Panc1 (cell line): ENCODE measurements around the gene ZC3HAV1.

Experiments
- SIN3A ChIP-seq: IDR thresholded peaks from 2 replicates; pipeline ENCODE4 v1.6.1; 2012; ENCODE audit warnings: low read depth, mild to moderate bottlenecking, low read length, moderate library complexity, borderline replicate concordance; ENCODE audit not compliant: insufficient read depth
- TCF7L2 ChIP-seq: IDR thresholded peaks from 2 replicates; pipeline ENCODE4 v1.6.1; 2011; ENCODE audit warnings: mild to moderate bottlenecking, low read depth, low read length, inconsistent platforms
- TF ChIP-seq, protein P1 (sequence below), 2 experiments: IDR thresholded peaks; 2 replicates each; pipeline ENCODE4 v1.6.1; 2011 to 2012; ENCODE audit warnings: low read depth in 2 of 2, control low read depth in 1 of 2, low read length in 1 of 2, mild to moderate bottlenecking in 1 of 2, moderate library complexity in 1 of 2; ENCODE audit not compliant: insufficient read depth in 1 of 2
- TF ChIP-seq, protein P2 (sequence below): fragments of 450-650 bp; IDR thresholded peaks from 2 replicates; pipeline ENCODE4 v1.5.1; 2017; ENCODE audit warnings: mild to moderate bottlenecking

DNA sequence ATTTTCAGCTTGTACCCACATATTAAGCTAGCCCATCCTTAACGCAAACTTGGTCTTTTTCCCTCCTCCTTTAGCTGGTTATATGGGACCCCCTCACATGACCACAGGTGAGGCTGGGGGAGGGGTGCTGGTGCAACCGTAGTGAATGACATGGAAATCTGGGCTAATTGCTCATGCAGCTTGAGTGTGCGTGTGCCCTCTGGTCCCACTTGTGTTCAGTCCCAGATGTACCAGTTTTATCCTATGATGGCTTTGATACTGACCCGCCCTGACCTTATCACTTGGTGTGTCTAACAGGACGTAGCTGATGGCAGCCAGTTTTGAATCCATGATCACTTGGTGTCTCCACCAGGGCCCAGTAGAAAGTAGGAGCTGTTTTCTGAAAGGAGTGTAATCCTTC, 5.1 kb upstream of the ZC3HAV1 start:
- TF ChIP-seq, protein P1, sequence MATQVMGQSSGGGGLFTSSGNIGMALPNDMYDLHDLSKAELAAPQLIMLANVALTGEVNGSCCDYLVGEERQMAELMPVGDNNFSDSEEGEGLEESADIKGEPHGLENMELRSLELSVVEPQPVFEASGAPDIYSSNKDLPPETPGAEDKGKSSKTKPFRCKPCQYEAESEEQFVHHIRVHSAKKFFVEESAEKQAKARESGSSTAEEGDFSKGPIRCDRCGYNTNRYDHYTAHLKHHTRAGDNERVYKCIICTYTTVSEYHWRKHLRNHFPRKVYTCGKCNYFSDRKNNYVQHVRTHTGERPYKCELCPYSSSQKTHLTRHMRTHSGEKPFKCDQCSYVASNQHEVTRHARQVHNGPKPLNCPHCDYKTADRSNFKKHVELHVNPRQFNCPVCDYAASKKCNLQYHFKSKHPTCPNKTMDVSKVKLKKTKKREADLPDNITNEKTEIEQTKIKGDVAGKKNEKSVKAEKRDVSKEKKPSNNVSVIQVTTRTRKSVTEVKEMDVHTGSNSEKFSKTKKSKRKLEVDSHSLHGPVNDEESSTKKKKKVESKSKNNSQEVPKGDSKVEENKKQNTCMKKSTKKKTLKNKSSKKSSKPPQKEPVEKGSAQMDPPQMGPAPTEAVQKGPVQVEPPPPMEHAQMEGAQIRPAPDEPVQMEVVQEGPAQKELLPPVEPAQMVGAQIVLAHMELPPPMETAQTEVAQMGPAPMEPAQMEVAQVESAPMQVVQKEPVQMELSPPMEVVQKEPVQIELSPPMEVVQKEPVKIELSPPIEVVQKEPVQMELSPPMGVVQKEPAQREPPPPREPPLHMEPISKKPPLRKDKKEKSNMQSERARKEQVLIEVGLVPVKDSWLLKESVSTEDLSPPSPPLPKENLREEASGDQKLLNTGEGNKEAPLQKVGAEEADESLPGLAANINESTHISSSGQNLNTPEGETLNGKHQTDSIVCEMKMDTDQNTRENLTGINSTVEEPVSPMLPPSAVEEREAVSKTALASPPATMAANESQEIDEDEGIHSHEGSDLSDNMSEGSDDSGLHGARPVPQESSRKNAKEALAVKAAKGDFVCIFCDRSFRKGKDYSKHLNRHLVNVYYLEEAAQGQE (IDR thresholded peaks at IDR 0.05; ENCODE audit: insufficient read depth in 1 of 2, low read depth in 2 of 2, low read length in 1 of 2): no peak
- TF ChIP-seq, protein P2, sequence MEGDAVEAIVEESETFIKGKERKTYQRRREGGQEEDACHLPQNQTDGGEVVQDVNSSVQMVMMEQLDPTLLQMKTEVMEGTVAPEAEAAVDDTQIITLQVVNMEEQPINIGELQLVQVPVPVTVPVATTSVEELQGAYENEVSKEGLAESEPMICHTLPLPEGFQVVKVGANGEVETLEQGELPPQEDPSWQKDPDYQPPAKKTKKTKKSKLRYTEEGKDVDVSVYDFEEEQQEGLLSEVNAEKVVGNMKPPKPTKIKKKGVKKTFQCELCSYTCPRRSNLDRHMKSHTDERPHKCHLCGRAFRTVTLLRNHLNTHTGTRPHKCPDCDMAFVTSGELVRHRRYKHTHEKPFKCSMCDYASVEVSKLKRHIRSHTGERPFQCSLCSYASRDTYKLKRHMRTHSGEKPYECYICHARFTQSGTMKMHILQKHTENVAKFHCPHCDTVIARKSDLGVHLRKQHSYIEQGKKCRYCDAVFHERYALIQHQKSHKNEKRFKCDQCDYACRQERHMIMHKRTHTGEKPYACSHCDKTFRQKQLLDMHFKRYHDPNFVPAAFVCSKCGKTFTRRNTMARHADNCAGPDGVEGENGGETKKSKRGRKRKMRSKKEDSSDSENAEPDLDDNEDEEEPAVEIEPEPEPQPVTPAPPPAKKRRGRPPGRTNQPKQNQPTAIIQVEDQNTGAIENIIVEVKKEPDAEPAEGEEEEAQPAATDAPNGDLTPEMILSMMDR: no peak
- TF ChIP-seq TCF7L2 (no peak), SIN3A (no peak)
